HK-2 (cell line): ENCODE data around the gene LENG8.
"Not testable (repeated sequence)": the region's sequence is repeated elsewhere in the genome, so short reads cannot be mapped to it uniquely, and the experiment has no call there.

Experiments used
- DNase-seq: peaks from one replicate; pipeline ENCODE4 v3.0.0-alpha.2; 2018; ENCODE audit not compliant: unreplicated experiment

The LENG8 gene

GRCh38 chr19:54482889-54483288, 33.9 kb downstream of the LENG8 start:
- no peak for DNase-seq

DNA sequence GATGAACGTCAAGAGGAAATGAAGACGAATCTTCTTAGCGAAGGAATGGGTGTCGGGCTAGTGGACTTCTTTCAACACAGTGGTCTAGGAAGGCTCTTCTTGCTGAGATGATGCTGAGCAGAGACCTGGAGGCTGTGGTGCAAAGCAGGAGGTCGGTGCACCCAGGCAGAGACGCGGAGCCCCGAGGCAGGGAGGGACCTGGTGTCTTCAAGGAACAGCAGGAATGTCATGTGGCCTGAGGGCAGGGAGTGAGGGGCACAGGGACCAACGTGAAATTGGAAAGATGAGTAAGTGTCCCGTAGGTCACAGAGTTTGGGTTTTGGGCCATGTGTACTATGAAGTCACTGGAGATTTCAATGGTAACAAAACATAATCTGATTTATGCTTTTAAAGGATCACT, 35.5 kb downstream of the LENG8 start:
- no peak for DNase-seq

DNA sequence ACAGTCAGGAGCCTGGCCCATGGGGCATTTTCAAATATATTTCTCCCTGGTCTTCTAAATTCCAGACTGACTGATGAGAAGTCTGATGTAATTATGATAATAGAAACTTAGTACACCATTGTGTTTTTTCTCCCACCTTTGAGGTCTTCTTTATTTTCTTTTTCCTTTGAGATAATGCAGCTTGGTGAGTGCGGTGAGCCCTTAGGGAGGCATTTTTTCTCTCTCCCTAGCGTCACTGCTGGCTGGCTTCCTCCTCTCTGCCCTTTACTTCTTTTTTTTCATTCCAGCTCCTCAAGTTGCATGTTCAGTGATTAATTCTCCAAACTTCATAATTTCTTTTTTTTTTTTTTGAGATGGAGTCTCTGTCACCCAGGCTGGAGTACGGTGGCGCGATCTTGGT, 36.9 kb downstream of the LENG8 start:
- DNase-seq = no peak

GRCh38 chr19:54489341-54489740, 40.3 kb downstream of the LENG8 start:
- DNase-seq = no peak

DNA sequence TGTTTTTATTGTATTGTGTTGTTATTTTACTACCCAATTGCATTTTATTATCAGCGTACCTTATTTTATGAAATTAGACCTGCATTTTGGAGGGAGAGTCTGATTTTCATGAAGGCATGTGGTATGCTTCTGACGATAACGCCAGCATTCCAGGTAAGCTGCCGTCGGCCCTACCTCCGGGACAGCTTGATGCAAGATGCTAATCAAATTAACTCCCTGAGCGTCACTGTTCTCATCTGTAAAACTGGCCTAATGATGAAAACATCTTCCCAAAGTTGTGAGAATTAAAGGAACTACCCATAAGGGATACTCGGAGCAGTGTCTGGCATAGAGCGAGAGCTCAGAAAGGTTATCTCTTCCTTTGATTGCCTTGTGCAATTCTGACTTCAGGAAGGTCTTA, 40.8 kb downstream of the LENG8 start:
- no peak for DNase-seq

- no peak for DNase-seq
Measured at GRCh38 chr19:54492568-54492967, 43.6 kb downstream of the LENG8 start.

DNA sequence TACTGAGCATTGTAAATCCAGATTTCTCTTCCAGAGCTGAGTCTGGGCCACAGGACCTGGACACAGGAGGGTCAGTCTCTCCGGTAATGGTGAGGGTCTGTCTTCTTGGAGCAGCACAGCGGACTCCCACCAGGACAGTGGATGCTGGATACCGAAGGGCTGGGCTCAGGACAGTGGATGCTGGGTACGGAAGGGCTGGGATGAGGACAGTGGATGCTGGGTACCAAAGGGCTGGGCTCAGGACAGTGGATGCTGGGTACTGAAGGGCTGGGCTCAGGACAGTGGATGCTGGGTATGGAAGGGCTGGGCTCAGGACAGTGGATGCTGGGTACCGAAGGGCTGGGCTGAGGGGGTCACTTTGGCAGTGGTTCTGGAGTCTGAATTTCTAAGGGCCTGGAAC, 44.1 kb downstream of the LENG8 start:
- not testable (repeated sequence) for DNase-seq

GRCh38 chr19:54493967-54494585, 45.1 kb downstream of the LENG8 start:
- DNase-seq = no peak

GRCh38 chr19:54495284-54495683, 46.3 kb downstream of the LENG8 start:
- not testable (repeated sequence) for DNase-seq

- not testable (repeated sequence) for DNase-seq
Measured at GRCh38 chr19:54497747-54498450, 48.9 kb downstream of the LENG8 start.

- not testable (repeated sequence) for DNase-seq
Measured at GRCh38 chr19:54498451-54498772, 49.4 kb downstream of the LENG8 start.

GRCh38 chr19:54502518-54503048, 53.6 kb downstream of the LENG8 start, which contains the start of gene LAIR2:
LAIR2 (plus strand) TSS chr19:54502831; CDS start chr19:54502919, 88 bp downstream.
- DNase-seq = no peak

- DNase-seq = not testable (repeated sequence)
Measured at GRCh38 chr19:54505542-54505941, 56.5 kb downstream of the LENG8 start.

DNA sequence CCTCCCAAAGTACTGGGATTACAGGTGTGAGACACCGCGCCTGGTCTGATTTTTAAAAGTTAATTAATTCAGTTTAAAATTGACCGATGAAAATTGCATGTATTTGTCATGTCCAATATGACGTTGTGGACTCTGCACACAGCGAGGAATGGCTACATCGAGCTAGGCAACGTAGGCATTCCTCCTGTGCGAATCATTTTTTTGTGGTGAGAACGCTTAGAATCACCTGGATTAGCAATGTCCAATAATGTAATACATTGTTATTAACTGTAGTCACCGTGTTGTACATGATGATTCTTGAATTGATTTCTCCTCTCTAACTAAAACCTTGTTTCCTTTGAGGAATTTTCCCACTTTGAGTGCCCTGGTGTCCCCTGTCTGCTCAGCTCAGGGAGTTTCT, 57.1 kb downstream of the LENG8 start:
- no peak for DNase-seq

DNA sequence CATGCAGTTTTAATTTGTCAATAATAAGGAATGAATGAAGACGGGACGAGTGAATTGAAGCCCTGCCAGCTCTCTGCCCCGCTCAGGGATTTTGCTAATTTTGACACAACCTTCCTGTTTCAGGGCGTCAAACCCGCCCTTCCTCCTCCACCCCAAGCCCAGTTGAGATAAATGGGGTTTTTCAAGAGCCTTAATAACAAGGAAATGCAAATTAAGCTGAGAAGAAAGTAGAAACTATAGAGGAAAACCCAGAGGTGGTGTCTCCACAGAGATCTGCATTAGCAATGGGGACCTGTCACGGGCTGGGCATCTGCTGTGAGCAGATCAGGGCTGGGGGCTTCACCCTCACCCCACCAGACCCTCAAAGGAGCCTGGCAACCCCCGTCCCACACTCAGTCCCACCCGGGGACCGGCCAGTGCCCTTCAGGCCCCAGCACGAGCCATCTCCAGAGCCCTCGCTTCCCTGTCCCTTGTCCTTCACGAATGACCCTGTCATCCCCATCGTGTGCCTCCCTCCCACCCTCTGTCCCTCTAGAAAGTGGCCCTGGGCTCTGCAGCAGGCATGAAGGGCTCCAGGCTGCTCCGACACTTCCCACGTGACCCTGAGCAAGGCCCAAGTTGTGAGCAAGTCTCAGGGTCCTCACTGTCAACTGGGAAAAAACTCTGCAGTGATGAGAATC, 58.2 kb downstream of the LENG8 start:
- not testable (repeated sequence) for DNase-seq

- no peak for DNase-seq
Measured at GRCh38 chr19:54507824-54508223, 58.8 kb downstream of the LENG8 start.

DNA sequence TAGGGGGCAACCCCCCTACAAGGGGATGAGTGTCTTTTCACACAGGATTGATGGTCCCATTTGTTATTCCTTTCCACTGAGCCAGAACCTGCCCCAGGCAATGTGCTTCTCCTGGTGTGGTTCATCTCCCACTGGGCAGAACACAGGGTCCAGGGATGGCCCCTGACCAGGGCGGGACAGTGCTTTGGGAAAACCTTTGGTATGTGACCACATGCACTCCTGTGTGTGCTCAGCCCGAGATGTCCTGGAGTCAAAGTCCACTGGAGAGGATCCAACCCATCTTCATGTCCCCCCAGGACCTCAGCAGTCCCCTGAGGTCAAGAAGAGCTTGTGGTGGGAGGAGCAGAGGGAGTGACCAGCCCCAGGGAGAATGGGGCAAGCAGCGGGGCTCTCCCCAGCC, 59.5 kb downstream of the LENG8 start:
- DNase-seq = not testable (repeated sequence)

GRCh38 chr19:54509200-54509940, 60.4 kb downstream of the LENG8 start:
- not testable (repeated sequence) for DNase-seq
